Measurements from ENCODE around the gene PRR5L. TPM values are rescaled to one million over a fixed set of nuclear protein-coding genes. Genes with fewer than 3 reads are reported as not detected.
A peak's percentile ranks its signal among the peaks of the same experiment; 100 is the strongest.

The PRR5L gene
- total and polyA plus RNA-seq, 9 of the 15 experiments (the other 6 are each of a cell fraction or from before 2014, with no cell fraction given), result 0.11 to 0.60 (median 0.36) TPM; not detected in 2

- TF ChIP-seq ZBTB5 (IDR thresholded peaks at IDR 0.05) (no peak), SOX6 (IDR thresholded peaks at IDR 0.05) (no peak), EHMT2 (IDR thresholded peaks at IDR 0.05) (no peak), ZNF695 (CRISPR knock-in tag; IDR thresholded peaks at IDR 0.05) (no peak), TSC22D4 (tag; IDR thresholded peaks at IDR 0.05) (no peak), EGR1 (conservative IDR thresholded peaks at IDR 0.05) (no peak), ZEB2 (IDR thresholded peaks at IDR 0.05) (no peak)
These were observed 21.7 kb upstream of the PRR5L start (continued) for GRCh38 chr11:36274414-36274813.

DNA sequence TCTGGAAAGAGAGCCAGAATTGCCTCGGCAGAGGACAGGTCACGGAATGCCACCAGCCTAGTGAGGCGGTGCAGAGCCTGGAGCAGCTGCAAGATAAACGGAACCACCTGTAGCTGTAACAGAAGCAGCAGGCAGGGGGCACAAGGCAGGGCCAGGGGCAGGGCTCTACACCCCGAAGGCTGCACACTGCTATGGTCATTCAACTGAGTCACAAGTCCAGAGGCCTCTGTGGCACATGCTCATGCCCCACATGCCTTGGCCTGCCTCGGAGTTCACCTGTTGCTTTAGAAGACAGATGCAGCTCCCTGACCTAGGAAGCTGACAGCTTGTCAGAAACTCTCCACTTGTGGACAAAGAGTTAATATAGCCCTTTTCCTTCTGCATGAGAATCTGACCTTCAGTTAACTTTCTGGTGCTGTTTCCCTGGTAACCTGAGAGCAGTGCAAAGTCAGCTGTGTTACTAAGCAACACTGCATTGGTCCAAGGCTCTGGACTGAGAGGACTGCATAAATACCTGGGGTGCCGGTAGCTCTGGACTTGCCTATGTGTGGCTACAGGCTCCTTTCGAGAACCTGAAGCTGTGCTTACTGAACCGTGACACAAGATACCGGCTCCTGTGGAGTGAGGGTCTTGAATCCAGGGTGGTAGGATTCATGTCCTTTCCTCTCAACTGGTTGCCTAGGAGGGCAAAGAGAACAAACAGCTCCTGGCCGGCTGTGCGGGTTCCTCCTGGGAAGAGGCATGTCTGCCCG, 17.4 kb upstream of the PRR5L start:
- no peaks in the 10 kb centered on the region for H3K9me3 ChIP-seq (replicated peaks; ENCODE audit: control insufficient read depth, insufficient read depth, low read depth, low read length)
- H4K20me1 ChIP-seq (replicated peaks; ENCODE audit: control insufficient read depth, insufficient read depth, low read length), result no peaks in the 10 kb centered on the region
- no peaks in the 10 kb centered on the region for H3K9me1 ChIP-seq (ENCODE audit: control insufficient read depth, insufficient read depth, low read length)
- 59% methylated on average over 13 of the region's 13 CpGs for WGBS (ENCODE audit: insufficient coverage, low coverage, missing lambda C conversion rate)
- H3K27ac ChIP-seq (ENCODE audit: extremely low read depth, low read depth, low read length), result no peak overlapping the region
- ATAC-seq (no peak; the same call in 2 of the 3 replicates), FAIRE-seq (no peak), DNase-seq (ENCODE audit: extremely low read depth in 1 of 4, low spot score in 3 of 4) (no peak)
- H3K79me2 ChIP-seq (ENCODE audit: control insufficient read depth, insufficient read depth, low read length), result no peaks in the 10 kb centered on the region
- no peak overlapping the region for H3K4me3 ChIP-seq
- CTCF ChIA-PET (ENCODE audit: low intra/inter-chr PET ratio), result no interaction called here
- H3K9ac ChIP-seq (ENCODE audit: insufficient read depth in 1 of 2, low read depth in 2 of 2, low read length in 2 of 2), result no peak overlapping the region; a peak in 1 of 4 replicates
- no peak overlapping the region for H3K4me2 ChIP-seq (ENCODE audit: insufficient read depth, low read length)
- in situ Hi-C loops (cut with MboI), result no loop called here
- no peaks in the 10 kb centered on the region for H3K36me3 ChIP-seq (ENCODE audit: control insufficient read depth, insufficient read depth, low read length)
- intact Hi-C loops (cut with micrococcal nuclease), result no loop called here
- H2AFZ ChIP-seq (ENCODE audit: low read depth, low read length), result no peak overlapping the region
- no peaks in the 10 kb centered on the region for H3K27me3 ChIP-seq (ENCODE audit: control insufficient read depth in 2 of 2, insufficient read depth in 2 of 2, low read length in 2 of 2)
- BruUV-seq (replicated peaks), result no TSS peak
- TF ChIP-seq, protein P1, sequence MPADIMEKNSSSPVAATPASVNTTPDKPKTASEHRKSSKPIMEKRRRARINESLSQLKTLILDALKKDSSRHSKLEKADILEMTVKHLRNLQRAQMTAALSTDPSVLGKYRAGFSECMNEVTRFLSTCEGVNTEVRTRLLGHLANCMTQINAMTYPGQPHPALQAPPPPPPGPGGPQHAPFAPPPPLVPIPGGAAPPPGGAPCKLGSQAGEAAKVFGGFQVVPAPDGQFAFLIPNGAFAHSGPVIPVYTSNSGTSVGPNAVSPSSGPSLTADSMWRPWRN (IDR thresholded peaks at IDR 0.05; ENCODE audit: low read depth), result no peak
- no peak for TF ChIP-seq RBM14 (IDR thresholded peaks at IDR 0.05; ENCODE audit: borderline replicate concordance, insufficient read depth, low read depth, low read length)
- TF ChIP-seq FOXJ2 (tag; IDR thresholded peaks at IDR 0.05), result no peak
- TF ChIP-seq, protein P2, sequence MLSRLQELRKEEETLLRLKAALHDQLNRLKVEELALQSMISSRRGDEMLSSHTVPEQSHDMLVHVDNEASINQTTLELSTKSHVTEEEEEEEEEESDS (CRISPR knock-in tag; IDR thresholded peaks at IDR 0.05), result no peak
- TF ChIP-seq RFX1 (IDR thresholded peaks at IDR 0.05), result peak; percentile 44; the same call in 1 of the 2 replicates
- TF ChIP-seq FOXA1 (IDR thresholded peaks at IDR 0.05; ENCODE audit: borderline replicate concordance), result no peak
- TF ChIP-seq ZNF717 (CRISPR knock-in tag; IDR thresholded peaks at IDR 0.05), result no peak
- TF ChIP-seq MEF2A (IDR thresholded peaks at IDR 0.05; ENCODE audit: control insufficient read depth, low read depth, low read length), result no peak
- no peak for TF ChIP-seq RB1 (IDR thresholded peaks at IDR 0.05; ENCODE audit: low read depth)
- no peaks in the 10 kb centered on the region for H3K4me1 ChIP-seq (replicated peaks in 1 of 2; ENCODE audit: control insufficient read depth in 2 of 2, insufficient read depth in 2 of 2, low read length in 2 of 2)
- POLR2A ChIA-PET, result interaction anchor here (1.0 kb wide), 1 partner anchor 13 kb away, joined by 4 read pairs; no protein-coding TSS in a partner anchor

All from K562 (cell line).